BLaER1 treated with 17β-estradiol and CSF1 and Interleukin-3, amounts not matched to agents 10 nM and 100 nM (cell line): Measurements from ENCODE around the gene LIPE.

ENCODE experiments used
- H3K27ac ChIP-seq, 11 experiments: shearing (Covaris generic); formaldehyde crosslinking; 2 replicates each; pipeline ENCODE4 v1.8.1; 2022
- H3K27me3 ChIP-seq, 11 experiments: shearing (Covaris generic); formaldehyde crosslinking; 2 replicates each; pipeline ENCODE4 v1.8.1; 2022
- H3K36me3 ChIP-seq, 11 experiments: shearing (Covaris generic); formaldehyde crosslinking; 2 replicates each; pipeline ENCODE4 v1.8.1; 2022
- H3K4me1 ChIP-seq, 10 experiments: shearing (Covaris generic); formaldehyde crosslinking; 2 replicates each; pipeline ENCODE4 v1.8.1; 2022
- H3K4me2 ChIP-seq, 11 experiments: shearing (Covaris generic); formaldehyde crosslinking; 2 replicates each; pipeline ENCODE4 v1.8.1; 2022
- H3K4me3 ChIP-seq, 10 experiments: shearing (Covaris generic); formaldehyde crosslinking; 2 replicates each; pipeline ENCODE4 v1.8.1; 2022
- H3K9ac ChIP-seq, 11 experiments: shearing (Covaris generic); formaldehyde crosslinking; 2 replicates each; pipeline ENCODE4 v1.8.1; 2022
- H3K9me3 ChIP-seq, 11 experiments: shearing (Covaris generic); formaldehyde crosslinking; replicated peaks in 1 of 11; 2 replicates each; pipeline ENCODE4 v1.8.1; 2022
- H4K20me1 ChIP-seq, 11 experiments: shearing (Covaris generic); formaldehyde crosslinking; 2 replicates each; pipeline ENCODE4 v1.8.1; 2022
- Cebpa-rat ChIP-seq, 11 experiments: shearing (Covaris generic); IDR thresholded peaks; 2 replicates each; pipeline ENCODE4 v1.8.1; 2022

The LIPE gene

GRCh38 chr19:42394751-42395150 is 32.4 kb downstream of the LIPE start:
- no peaks in the 10 kb centered on the region for H3K9me3 ChIP-seq
- H3K4me2 ChIP-seq: no peak overlapping the region
- peaks cover 10 to 24% (median 16%) of the 10 kb centered on the region in 11 experiments; a peak in 21 of 22 replicates for H3K27me3 ChIP-seq
- H3K36me3 ChIP-seq: no peaks in the 10 kb centered on the region
- no peak overlapping the region for H3K9ac ChIP-seq
- no peak overlapping the region for H3K4me3 ChIP-seq
- H4K20me1 ChIP-seq: peaks cover 0 to under 1% (median 0%) of the 10 kb centered on the region in 11 experiments; a peak in 1 of 22 replicates
- H3K4me1 ChIP-seq: peaks cover 22 to 36% (median 30%) of the 10 kb centered on the region in 10 experiments
- no peak for TF ChIP-seq Cebpa-rat (IDR thresholded peaks at IDR 0.05)
- no peak overlapping the region for H3K27ac ChIP-seq

- no peaks in the 10 kb centered on the region; a peak in 1 of 22 replicates for H4K20me1 ChIP-seq
- H3K9me3 ChIP-seq: no peaks in the 10 kb centered on the region
- no peak overlapping the region for H3K4me3 ChIP-seq
- H3K36me3 ChIP-seq: no peaks in the 10 kb centered on the region
- H3K27me3 ChIP-seq: peaks cover 12 to 37% (median 21%) of the 10 kb centered on the region in 11 experiments; a peak in 21 of 22 replicates
- no peak for TF ChIP-seq Cebpa-rat (IDR thresholded peaks at IDR 0.05)
- H3K4me1 ChIP-seq: peaks cover 11 to 19% (median 15%) of the 10 kb centered on the region in 10 experiments
- no peak overlapping the region for H3K27ac ChIP-seq
- no peak overlapping the region for H3K9ac ChIP-seq
- H3K4me2 ChIP-seq: no peak overlapping the region
Measured at GRCh38 chr19:42392165-42392564, 35.0 kb downstream of the LIPE start.

DNA sequence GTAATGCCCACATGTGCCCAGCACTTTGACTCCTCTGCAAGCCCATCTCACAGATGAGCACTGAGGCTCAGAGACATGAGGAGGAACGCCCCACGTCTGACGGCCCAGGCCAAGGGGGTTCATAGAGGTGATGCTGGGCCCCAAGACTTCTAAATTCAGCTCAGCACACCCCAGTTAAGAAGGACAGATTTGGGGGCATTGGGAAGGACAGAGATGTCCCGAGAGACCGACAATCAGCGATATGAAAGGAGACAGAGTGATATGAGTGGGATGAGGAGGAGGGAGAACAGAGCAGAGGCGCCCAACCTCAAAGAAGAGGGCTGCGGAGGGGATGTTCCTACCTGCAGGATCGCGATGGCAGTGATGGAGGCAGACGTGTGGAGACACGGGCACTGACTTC is 37.3 kb downstream of the LIPE start, which contains the start of gene CNFN:
Gene CNFN, minus strand, starts transcription at position 399 of the 400 bp plus-strand sequence. CDS start 1,260 bp downstream, outside the sequence.
- no peak within 1 kb of the TSS for H3K4me2 ChIP-seq
- no peaks in the 10 kb centered on the region for H3K9me3 ChIP-seq
- TF ChIP-seq Cebpa-rat (IDR thresholded peaks at IDR 0.05): no peak

DNA sequence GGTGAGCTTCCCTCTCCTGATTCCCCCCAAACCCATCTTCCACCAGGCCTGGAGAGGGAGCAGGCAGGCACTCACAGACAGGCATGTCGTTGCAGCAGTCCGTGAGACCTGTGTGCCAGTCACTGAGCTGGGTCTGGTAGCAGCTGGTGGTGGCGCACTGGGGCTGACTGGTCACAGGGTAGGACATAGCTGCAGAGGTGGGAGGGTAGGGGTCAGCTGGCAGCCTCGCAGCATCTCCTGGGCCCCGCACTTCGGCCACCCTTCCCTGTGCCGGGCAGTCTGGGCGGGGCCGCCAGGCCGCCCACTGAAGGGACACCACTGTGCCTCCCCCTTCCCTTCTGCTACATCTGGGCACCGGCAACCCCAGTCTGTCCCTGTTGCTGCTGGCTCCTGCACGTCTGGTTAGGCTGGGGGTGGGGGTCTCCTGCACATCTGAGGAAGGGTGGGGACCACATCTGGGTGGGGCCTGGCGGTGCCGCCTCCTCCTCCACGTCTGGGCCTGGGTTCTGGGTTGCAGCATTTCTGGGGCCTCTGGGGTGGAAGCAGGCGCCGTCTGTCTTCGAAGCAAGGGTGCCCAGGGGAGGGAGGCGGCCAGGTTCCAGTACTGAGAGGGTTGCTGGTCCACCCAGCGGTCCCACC is 38.2 kb downstream of the LIPE start:
- Histone ChIP-seq H4K20me1 (no peaks in the 10 kb centered on the region; a peak in 1 of 22 replicates), H3K27me3 (peaks cover 12 to 37% (median 21%) of the 10 kb centered on the region in 11 experiments; a peak in 21 of 22 replicates), H3K4me2 (no peak overlapping the region), H3K4me1 (peaks cover 0 to 17% (median 13%) of the 10 kb centered on the region in 10 experiments; a peak in 17 of 20 replicates), H3K9ac (no peak overlapping the region), H3K27ac (no peak overlapping the region), H3K4me3 (no peak overlapping the region), H3K9me3 (no peaks in the 10 kb centered on the region), H3K36me3 (no peaks in the 10 kb centered on the region)
- no peak for TF ChIP-seq Cebpa-rat (IDR thresholded peaks at IDR 0.05)

More for the DNA sequence above, 37.3 kb downstream of the LIPE start, which contains the start of gene CNFN:
- Histone ChIP-seq H3K4me3 (no peak within 1 kb of the TSS), H3K4me1 (peaks cover 0 to 13% (median 10%) of the 10 kb centered on the region in 10 experiments; a peak in 14 of 20 replicates), H4K20me1 (no peaks in the 10 kb centered on the region; a peak in 1 of 22 replicates), H3K9ac (no peak within 1 kb of the TSS; a peak in 1 of 22 replicates), H3K36me3 (no peaks in the 10 kb centered on the region), H3K27me3 (peaks cover 12 to 37% (median 21%) of the 10 kb centered on the region in 11 experiments; a peak in 21 of 22 replicates), H3K27ac (no peak within 1 kb of the TSS)

- H3K4me2 ChIP-seq: peak overlapping the region; percentile 64 to 92 (median 86)
- peak overlapping the region; percentile 57 to 77 (median 70); a peak in 21 of 22 replicates for H3K9ac ChIP-seq
- no peaks in the 10 kb centered on the region for H3K9me3 ChIP-seq
- peaks cover 12 to 36% (median 21%) of the 10 kb centered on the region in 11 experiments; a peak in 21 of 22 replicates for H3K27me3 ChIP-seq
- no peaks in the 10 kb centered on the region for H3K36me3 ChIP-seq
- no peak for TF ChIP-seq Cebpa-rat (IDR thresholded peaks at IDR 0.05)
- no peaks in the 10 kb centered on the region; a peak in 1 of 22 replicates for H4K20me1 ChIP-seq
- peaks cover 0 to 29% (median 25%) of the 10 kb centered on the region in 10 experiments; a peak in 17 of 20 replicates for H3K4me1 ChIP-seq
- H3K27ac ChIP-seq: peak overlapping the region; percentile 7 to 71 (median 51); a peak in 16 of 22 replicates
- peak overlapping the region; percentile 46 to 71 (median 58) for H3K4me3 ChIP-seq
Measured at GRCh38 chr19:42386974-42387707, 40.0 kb downstream of the LIPE start.

- H3K4me2 ChIP-seq: no peak overlapping the region
- H4K20me1 ChIP-seq: no peaks in the 10 kb centered on the region; a peak in 2 of 22 replicates
- H3K9me3 ChIP-seq: no peaks in the 10 kb centered on the region
- no peak for TF ChIP-seq Cebpa-rat (IDR thresholded peaks at IDR 0.05)
- H3K27ac ChIP-seq: no peak overlapping the region
- no peaks in the 10 kb centered on the region for H3K27me3 ChIP-seq
- peaks cover 0 to 15% (median 11%) of the 10 kb centered on the region in 11 experiments; a peak in 11 of 22 replicates for H3K36me3 ChIP-seq
- H3K4me1 ChIP-seq: peaks cover 0 to 18% (median 14%) of the 10 kb centered on the region in 10 experiments; a peak in 15 of 20 replicates
- H3K9ac ChIP-seq: no peak overlapping the region
- no peak overlapping the region for H3K4me3 ChIP-seq
Measured at GRCh38 chr19:42380155-42380554, 47.0 kb downstream of the LIPE start.

GRCh38 chr19:42378225-42379215 is 48.7 kb downstream of the LIPE start:
- H3K4me3 ChIP-seq: no peak overlapping the region
- peaks cover 4 to 28% (median 17%) of the 10 kb centered on the region in 11 experiments; a peak in 13 of 22 replicates for H3K36me3 ChIP-seq
- no peak overlapping the region for H3K27ac ChIP-seq
- no peak for TF ChIP-seq Cebpa-rat (IDR thresholded peaks at IDR 0.05)
- H3K4me2 ChIP-seq: no peak overlapping the region
- no peaks in the 10 kb centered on the region; a peak in 2 of 22 replicates for H4K20me1 ChIP-seq
- no peaks in the 10 kb centered on the region for H3K9me3 ChIP-seq
- H3K4me1 ChIP-seq: peaks cover 0 to 9% (median 7%) of the 10 kb centered on the region in 10 experiments; a peak in 12 of 20 replicates
- H3K27me3 ChIP-seq: no peaks in the 10 kb centered on the region
- no peak overlapping the region for H3K9ac ChIP-seq

DNA sequence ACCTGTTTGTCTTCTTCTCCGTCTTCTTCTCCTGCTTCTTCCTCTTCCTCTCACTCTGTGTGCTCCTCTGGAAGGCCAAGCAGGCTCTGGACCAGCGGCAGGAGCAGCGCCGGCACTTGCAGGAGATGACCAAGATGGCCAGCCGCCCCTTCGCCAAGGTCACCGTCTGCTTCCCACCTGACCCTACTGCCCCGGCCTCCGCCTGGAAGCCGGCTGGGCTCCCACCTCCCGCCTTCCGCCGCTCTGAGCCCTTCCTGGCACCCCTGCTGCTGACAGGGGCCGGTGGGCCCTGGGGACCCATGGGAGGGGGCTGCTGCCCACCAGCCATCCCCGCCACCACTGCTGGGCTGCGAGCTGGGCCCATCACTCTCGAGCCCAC is 51.0 kb downstream of the LIPE start:
- no peaks in the 10 kb centered on the region; a peak in 2 of 22 replicates for H4K20me1 ChIP-seq
- no peaks in the 10 kb centered on the region for H3K9me3 ChIP-seq
- no peak overlapping the region for H3K4me2 ChIP-seq
- peaks cover 0 to 16% (median 1%) of the 10 kb centered on the region in 10 experiments; a peak in 8 of 20 replicates for H3K4me1 ChIP-seq
- H3K27ac ChIP-seq: no peak overlapping the region
- no peak overlapping the region for H3K9ac ChIP-seq
- TF ChIP-seq Cebpa-rat (IDR thresholded peaks at IDR 0.05): no peak
- no peaks in the 10 kb centered on the region for H3K27me3 ChIP-seq
- H3K36me3 ChIP-seq: peaks cover 4 to 37% (median 22%) of the 10 kb centered on the region in 11 experiments; a peak in 15 of 22 replicates
- no peak overlapping the region for H3K4me3 ChIP-seq
